ENCODE measurements around the gene NIPAL4.

Gene NIPAL4

DNA sequence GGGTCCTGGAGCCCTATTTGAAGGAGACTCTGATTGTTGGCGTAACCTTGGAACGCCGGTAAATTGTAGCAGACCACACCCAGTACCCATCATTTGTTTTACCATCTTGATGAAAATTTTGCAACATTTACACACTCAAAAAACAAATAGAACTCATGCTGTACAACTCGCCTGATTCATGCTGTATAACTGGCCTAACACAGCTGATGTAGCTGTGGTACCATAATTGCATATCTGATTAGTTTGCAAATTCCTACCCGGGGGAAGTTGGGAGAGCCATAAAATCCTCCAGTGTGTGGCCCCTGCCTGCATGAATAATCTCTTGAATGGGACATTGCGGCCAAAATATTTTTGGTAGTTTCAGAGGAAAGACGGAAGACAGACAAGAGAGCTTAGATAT, 9.7 kb downstream of the NIPAL4 start:
- TF ChIP-seq, protein P1, sequence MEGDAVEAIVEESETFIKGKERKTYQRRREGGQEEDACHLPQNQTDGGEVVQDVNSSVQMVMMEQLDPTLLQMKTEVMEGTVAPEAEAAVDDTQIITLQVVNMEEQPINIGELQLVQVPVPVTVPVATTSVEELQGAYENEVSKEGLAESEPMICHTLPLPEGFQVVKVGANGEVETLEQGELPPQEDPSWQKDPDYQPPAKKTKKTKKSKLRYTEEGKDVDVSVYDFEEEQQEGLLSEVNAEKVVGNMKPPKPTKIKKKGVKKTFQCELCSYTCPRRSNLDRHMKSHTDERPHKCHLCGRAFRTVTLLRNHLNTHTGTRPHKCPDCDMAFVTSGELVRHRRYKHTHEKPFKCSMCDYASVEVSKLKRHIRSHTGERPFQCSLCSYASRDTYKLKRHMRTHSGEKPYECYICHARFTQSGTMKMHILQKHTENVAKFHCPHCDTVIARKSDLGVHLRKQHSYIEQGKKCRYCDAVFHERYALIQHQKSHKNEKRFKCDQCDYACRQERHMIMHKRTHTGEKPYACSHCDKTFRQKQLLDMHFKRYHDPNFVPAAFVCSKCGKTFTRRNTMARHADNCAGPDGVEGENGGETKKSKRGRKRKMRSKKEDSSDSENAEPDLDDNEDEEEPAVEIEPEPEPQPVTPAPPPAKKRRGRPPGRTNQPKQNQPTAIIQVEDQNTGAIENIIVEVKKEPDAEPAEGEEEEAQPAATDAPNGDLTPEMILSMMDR (IDR thresholded peaks at IDR 0.05; ENCODE audit: low read depth, low read length): no peak
- no peak overlapping the region for H3K4me3 ChIP-seq (replicated peaks in 1 of 2; ENCODE audit: low read depth in 2 of 2, low read length in 2 of 2)
- no peak for DNase-seq (ENCODE audit: low read depth in 2 of 2)

DNA sequence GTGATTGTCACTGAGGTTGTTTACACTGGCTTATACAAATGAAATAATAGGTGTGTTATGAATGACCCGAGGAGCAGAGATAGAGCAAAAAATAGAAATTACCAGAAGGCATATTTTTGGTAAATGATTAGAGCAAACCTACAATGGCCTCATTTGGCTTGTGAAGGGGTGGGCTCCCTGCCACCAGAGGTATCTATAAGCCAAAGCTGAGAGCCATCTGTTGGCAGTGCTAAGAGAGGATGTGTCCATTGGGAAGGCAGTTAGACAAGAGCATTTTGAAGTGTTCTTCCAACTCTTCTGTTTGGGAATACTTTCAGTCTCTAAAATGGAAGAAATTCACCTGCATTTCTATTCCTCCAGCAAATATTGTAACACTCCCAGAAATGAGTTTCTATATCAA, 10.6 kb downstream of the NIPAL4 start:
- DNase-seq (ENCODE audit: low read depth in 2 of 2): no peak
- H3K4me3 ChIP-seq (replicated peaks in 1 of 2; ENCODE audit: low read depth in 2 of 2, low read length in 2 of 2): no peak overlapping the region
- TF ChIP-seq, protein P1 (IDR thresholded peaks at IDR 0.05; ENCODE audit: low read depth, low read length): no peak

DNA sequence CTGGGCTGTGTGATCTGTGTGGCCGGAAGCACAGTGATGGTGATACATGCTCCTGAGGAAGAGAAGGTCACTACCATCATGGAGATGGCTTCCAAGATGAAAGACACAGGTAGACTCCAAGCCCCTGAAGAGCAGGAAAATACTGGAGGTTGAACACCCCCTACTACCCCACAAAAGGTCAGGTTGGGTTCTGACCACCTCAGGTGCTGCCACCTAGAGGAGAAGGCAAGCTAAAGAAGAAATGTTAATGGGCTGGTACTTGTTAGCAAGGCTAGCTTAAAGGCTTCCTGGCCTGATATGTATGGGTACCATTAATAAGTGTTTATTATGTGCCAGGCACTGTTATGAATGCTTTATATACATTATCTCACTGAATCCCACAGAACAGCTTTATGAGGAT, 11.7 kb downstream of the NIPAL4 start:
- TF ChIP-seq, protein P1 (IDR thresholded peaks at IDR 0.05; ENCODE audit: low read depth, low read length): peak; percentile 69
- H3K4me3 ChIP-seq (replicated peaks in 1 of 2; ENCODE audit: low read depth in 2 of 2, low read length in 2 of 2): no peak overlapping the region
- peak; percentile 47 to 53 for DNase-seq (ENCODE audit: low read depth in 2 of 2)

DNA sequence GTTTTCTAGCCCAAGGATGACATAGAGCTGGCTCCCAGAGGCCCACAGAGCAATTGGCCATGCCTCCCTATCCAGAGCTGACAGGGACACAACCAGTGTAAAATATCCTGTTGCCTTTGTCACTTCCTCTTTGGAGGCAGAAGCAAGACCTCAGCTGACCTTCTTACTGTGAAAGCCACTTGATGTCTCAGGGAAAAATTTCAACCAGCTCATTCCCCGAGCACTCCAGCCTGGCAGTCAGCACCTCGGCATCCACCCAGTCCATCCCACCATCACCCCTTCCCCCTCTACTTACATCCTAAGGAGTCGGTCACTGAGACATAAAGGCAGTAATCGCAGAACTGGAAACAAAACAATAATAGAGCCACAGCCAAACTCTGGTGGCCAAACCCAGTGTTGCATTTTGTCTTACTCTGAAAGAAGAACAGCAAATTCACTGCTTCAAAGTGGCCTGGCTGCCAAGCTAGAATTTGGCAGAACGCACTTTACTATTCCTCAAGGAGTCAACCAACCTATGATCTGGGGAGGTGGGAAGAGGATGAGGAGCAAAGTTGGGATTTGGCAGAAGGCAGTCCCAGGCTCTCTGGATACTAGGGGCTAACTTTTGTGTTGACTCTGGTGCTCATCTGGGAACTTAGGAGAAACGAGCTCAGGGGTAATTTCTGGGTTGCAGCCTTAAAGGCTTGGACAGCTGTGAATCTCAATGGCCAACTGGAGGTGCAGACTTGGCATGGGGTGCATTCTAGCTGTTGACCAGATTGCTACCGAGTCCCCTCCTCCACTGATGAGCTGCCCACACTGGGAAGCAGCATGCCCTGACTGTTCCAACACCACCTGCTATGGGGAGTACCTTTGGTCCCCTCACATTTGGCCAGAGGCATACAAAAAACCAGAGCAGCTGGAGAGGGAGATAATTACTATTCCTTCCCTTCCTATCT, 13.6 kb downstream of the NIPAL4 start:
- no peak overlapping the region for H3K4me3 ChIP-seq (replicated peaks in 1 of 2; ENCODE audit: low read depth in 2 of 2, low read length in 2 of 2)
- TF ChIP-seq, protein P1 (IDR thresholded peaks at IDR 0.05; ENCODE audit: low read depth, low read length): peak; percentile 20
- peak; percentile 31 to 52 for DNase-seq (ENCODE audit: low read depth in 2 of 2)

DNA sequence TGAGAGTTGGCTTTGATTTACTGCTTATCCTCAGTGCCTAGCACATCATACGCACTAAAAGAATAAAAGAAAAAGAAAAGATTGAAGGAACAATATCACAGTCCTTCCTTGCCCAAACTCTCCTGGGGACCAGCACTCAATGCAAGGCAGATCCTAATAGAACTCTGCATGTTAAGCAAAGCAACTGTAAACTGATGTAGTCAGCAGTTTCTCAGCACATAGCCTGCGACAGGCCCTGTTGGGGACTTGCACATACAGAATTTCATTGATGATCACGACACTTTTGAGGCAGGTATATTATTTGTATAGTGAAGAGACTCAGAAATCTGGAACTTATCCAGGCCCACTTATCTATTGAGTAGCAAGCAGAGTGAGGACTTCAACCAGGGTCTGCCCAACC, 15.4 kb downstream of the NIPAL4 start:
- no peak for DNase-seq (ENCODE audit: low read depth in 2 of 2)
- TF ChIP-seq, protein P1 (IDR thresholded peaks at IDR 0.05; ENCODE audit: low read depth, low read length): no peak
- no peak overlapping the region for H3K4me3 ChIP-seq (replicated peaks in 1 of 2; ENCODE audit: low read depth in 2 of 2, low read length in 2 of 2)

DNA sequence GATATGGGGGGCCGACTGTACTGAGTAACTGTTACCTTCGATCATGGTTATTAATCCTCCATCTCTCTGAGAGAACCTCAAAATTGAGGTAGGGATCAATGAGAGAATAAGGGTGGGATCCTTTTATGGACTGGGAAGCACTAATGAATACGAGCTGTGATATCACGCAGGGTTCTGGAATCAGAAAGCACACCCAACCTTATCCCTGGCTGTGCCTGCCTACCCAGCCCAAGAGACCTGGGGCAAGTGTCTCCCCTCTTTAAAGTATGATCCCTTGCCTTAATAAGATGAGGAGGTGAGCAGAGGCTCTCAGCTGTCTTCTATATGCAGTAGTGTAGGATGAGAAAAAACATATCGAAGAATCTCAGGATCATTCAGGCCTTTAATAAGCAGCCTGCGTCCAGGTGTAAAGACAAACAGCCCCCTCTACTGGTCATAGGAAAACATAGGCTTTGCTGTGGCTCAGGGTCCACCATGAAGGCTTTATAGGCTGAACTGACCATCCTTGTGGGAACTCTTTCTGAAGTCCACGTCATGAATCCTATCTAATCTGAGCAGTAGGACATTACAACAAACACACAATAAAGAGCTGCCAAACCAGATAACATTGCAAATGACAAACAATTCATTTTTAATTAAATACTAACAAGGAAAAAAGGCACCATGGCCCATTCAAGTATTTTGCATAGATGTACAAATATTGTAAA, 16.8 kb downstream of the NIPAL4 start:
- DNase-seq (ENCODE audit: low read depth in 2 of 2): peak; percentile 81
- H3K4me3 ChIP-seq (replicated peaks in 1 of 2; ENCODE audit: low read depth in 2 of 2, low read length in 2 of 2): no peak overlapping the region
- TF ChIP-seq, protein P1 (IDR thresholded peaks at IDR 0.05; ENCODE audit: low read depth, low read length): peak; percentile 82

All from cardiac fibroblast (primary cell).